Endodermal cell (in vitro differentiated cells): ENCODE measurements around the gene RAB31. TPM values are rescaled to one million over a fixed set of nuclear protein-coding genes. Genes with fewer than 3 reads are reported as not detected.
A peak's percentile ranks its signal among the peaks of the same experiment; 100 is the strongest.

ENCODE experiments used
- DNase-seq: peaks from one replicate; pipeline ENCODE4 v3.0.0-alpha.2; 2017
- H3K27ac ChIP-seq: 2 replicates; pipeline ENCODE4 v1.5.1; 2013; ENCODE audit warnings: mild to moderate bottlenecking, low read depth, low read length, moderate library complexity
- H3K27me3 ChIP-seq: 2 replicates; pipeline ENCODE4 v1.6.1; 2013; ENCODE audit warnings: mild to moderate bottlenecking, low read length, moderate library complexity; ENCODE audit not compliant: insufficient read depth, control insufficient read depth, poor library complexity, severe bottlenecking
- H3K36me3 ChIP-seq: 2 replicates; pipeline ENCODE4 v1.7.0; 2013; ENCODE audit warnings: mild to moderate bottlenecking, low read length, moderate library complexity; ENCODE audit not compliant: control insufficient read depth, insufficient read depth
- H3K4me1 ChIP-seq: one replicate; pipeline ENCODE4 v1.7.0; 2013; ENCODE audit warnings: low read length; ENCODE audit not compliant: control insufficient read depth, insufficient read depth
- H3K4me3 ChIP-seq: 2 replicates; pipeline ENCODE4 v1.5.1; 2013; ENCODE audit warnings: mild to moderate bottlenecking, low read length, moderate library complexity
- H3K9ac ChIP-seq: 2 replicates; pipeline ENCODE4 v1.6.1; 2013; ENCODE audit warnings: mild to moderate bottlenecking, low read length, moderate library complexity; ENCODE audit not compliant: poor library complexity, severe bottlenecking; ENCODE audit errors: extremely low read depth
- H3K9me3 ChIP-seq: 2 replicates; pipeline ENCODE4 v1.6.1; 2013; ENCODE audit warnings: mild to moderate bottlenecking, low read length, moderate library complexity; ENCODE audit not compliant: control insufficient read depth
- H3K27ac Mint-ChIP-seq: 2 replicates; pipeline ENCODE4 v1.8.0; 2020; ENCODE audit warnings: mixed read lengths
- H3K27me3 Mint-ChIP-seq: 2 replicates; pipeline ENCODE4 v1.8.0; 2021; ENCODE audit warnings: mild to moderate bottlenecking, mixed read lengths; ENCODE audit not compliant: insufficient read depth
- H3K36me3 Mint-ChIP-seq: 2 replicates; pipeline ENCODE4 v1.8.0; 2020; ENCODE audit warnings: low read depth, mixed read lengths
- H3K4me1 Mint-ChIP-seq: 2 replicates; pipeline ENCODE4 v1.8.0; 2020; ENCODE audit warnings: mixed read lengths
- H3K4me3 Mint-ChIP-seq: 2 replicates; pipeline ENCODE4 v1.8.0; 2020; ENCODE audit warnings: mild to moderate bottlenecking, moderate library complexity, mixed read lengths
- H3K9me3 Mint-ChIP-seq: 2 replicates; pipeline ENCODE4 v1.8.0; 2020; ENCODE audit warnings: mild to moderate bottlenecking, mixed read lengths
- WGBS, 2 experiments: methylation state at CpG; one replicate each; pipeline versions ENCODE4 v1.1.5 to v1.1.7; 2013; ENCODE audit warnings: missing lambda C conversion rate in 2 of 2, mixed read lengths in 1 of 2; ENCODE audit not compliant: insufficient coverage in 1 of 2, insufficient read length in 1 of 2; 5-methylcytosine and 5-hydroxymethylcytosine counted together
- total RNA-seq, 2 donors: library from RNA; stranded (reverse); fragmentation: NEBNext Ultra II Directional in 1 of 2; extraction: Animal tissue kit (Norgen Biotek cat#: 25700) in 1 of 2; gene quantifications; 2 replicates in 1 of 2; 3 replicates in 1 of 2; pipeline ENCODE4 v1.2.1, GENCODE V29; 2021
- TF ChIP-seq, protein P1 (sequence below): fragments of 200-600 bp; sonication (generic); conservative IDR thresholded peaks from 2 replicates; pipeline ENCODE4 v1.5.0; 2021; ENCODE audit warnings: antibody characterized with exemption, mild to moderate bottlenecking

RAB31 gene
- total RNA-seq, 2 donors from 2014 or later, result 11.7 to 20.3 TPM

GRCh38 chr18:9772847-9773677, 65.0 kb downstream of the RAB31 start:
- no peak overlapping the region for H3K27ac ChIP-seq

DNA sequence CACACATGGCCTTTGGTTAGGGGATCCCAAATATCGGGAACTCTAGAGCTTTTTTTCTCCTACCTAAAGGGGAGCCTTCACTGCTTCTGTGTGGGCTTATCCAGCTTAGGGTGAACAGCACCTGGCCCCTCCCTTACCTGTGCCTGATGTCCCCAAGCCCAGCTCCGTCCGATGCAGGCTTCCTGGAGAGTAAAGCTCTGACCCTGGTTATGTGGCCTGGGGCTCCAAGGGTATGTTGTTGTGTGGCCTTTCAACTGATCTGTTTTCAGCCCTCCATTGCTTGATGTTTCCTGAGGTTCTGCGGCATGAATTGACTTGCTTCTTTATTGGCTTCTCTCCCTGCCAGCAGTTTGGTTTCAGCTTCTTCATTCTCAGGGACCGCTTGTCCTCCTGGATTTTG, 66.0 kb downstream of the RAB31 start:
- Histone ChIP-seq H3K27ac (no peak overlapping the region), H3K27me3 (no peaks in the 10 kb centered on the region), H3K36me3 (no peaks in the 10 kb centered on the region), H3K9ac (no peak overlapping the region), H3K9me3 (no peaks in the 10 kb centered on the region), H3K4me3 (no peak overlapping the region), H3K4me1 (peaks cover 5% of the 10 kb centered on the region)
- Mint-ChIP-seq H3K27ac (no peak overlapping the region), H3K4me3 (no peak overlapping the region), H3K36me3 (no peaks in the 10 kb centered on the region), H3K9me3 (no peaks in the 10 kb centered on the region), H3K4me1 (peaks cover 14% of the 10 kb centered on the region), H3K27me3 (peaks cover 4% of the 10 kb centered on the region)
- whole genome bisulfite sequencing, 2 experiments, result 90 to 95% methylated on average over 3 to 5 of the region's 5 CpGs
- TF ChIP-seq, protein P1, sequence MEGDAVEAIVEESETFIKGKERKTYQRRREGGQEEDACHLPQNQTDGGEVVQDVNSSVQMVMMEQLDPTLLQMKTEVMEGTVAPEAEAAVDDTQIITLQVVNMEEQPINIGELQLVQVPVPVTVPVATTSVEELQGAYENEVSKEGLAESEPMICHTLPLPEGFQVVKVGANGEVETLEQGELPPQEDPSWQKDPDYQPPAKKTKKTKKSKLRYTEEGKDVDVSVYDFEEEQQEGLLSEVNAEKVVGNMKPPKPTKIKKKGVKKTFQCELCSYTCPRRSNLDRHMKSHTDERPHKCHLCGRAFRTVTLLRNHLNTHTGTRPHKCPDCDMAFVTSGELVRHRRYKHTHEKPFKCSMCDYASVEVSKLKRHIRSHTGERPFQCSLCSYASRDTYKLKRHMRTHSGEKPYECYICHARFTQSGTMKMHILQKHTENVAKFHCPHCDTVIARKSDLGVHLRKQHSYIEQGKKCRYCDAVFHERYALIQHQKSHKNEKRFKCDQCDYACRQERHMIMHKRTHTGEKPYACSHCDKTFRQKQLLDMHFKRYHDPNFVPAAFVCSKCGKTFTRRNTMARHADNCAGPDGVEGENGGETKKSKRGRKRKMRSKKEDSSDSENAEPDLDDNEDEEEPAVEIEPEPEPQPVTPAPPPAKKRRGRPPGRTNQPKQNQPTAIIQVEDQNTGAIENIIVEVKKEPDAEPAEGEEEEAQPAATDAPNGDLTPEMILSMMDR, result no peak
- DNase-seq, result peak; percentile 43

More at GRCh38 chr18:9772847-9773677, 65.0 kb downstream of the RAB31 start:
- no peak overlapping the region for H3K9ac ChIP-seq
- no peaks in the 10 kb centered on the region for H3K27me3 ChIP-seq
- peaks cover 4% of the 10 kb centered on the region for H3K27me3 Mint-ChIP-seq
- peaks cover 1% of the 10 kb centered on the region for H3K9me3 Mint-ChIP-seq
- no peaks in the 10 kb centered on the region for H3K9me3 ChIP-seq
- peaks cover 5% of the 10 kb centered on the region for H3K4me1 ChIP-seq
- H3K36me3 Mint-ChIP-seq, result no peaks in the 10 kb centered on the region
- H3K4me3 Mint-ChIP-seq, result no peak overlapping the region
- H3K36me3 ChIP-seq, result no peaks in the 10 kb centered on the region
- peaks cover 14% of the 10 kb centered on the region for H3K4me1 Mint-ChIP-seq
- no peak overlapping the region for H3K4me3 ChIP-seq
- DNase-seq, result peak; percentile 3
- H3K27ac Mint-ChIP-seq, result no peak overlapping the region
- TF ChIP-seq, protein P1, result no peak
- WGBS, 2 experiments, result 93 to 95% methylated on average over 10 to 13 of the region's 13 CpGs

GRCh38 chr18:9775178-9775577, 67.1 kb downstream of the RAB31 start:
- Mint-ChIP-seq H3K27ac (no peak overlapping the region), H3K36me3 (no peaks in the 10 kb centered on the region), H3K9me3 (no peaks in the 10 kb centered on the region), H3K4me1 (peaks cover 8% of the 10 kb centered on the region), H3K4me3 (no peak overlapping the region), H3K27me3 (peaks cover 4% of the 10 kb centered on the region)
- no peak overlapping the region for H3K4me3 ChIP-seq
- no peak overlapping the region for H3K27ac ChIP-seq
- no peaks in the 10 kb centered on the region for H3K36me3 ChIP-seq
- H3K9me3 ChIP-seq, result no peaks in the 10 kb centered on the region
- H3K27me3 ChIP-seq, result no peaks in the 10 kb centered on the region
- DNase-seq, result peak; percentile 28
- TF ChIP-seq, protein P1, result no peak
- WGBS, 2 experiments, result 90 to 92% methylated on average over 10 of the region's 10 CpGs
- H3K4me1 ChIP-seq, result peaks cover 4% of the 10 kb centered on the region
- H3K9ac ChIP-seq, result no peak overlapping the region
